IPS-18c (cell line): ENCODE measurements around the gene RIPK1.
"Not testable (repeated sequence)": the region's sequence is repeated elsewhere in the genome, so short reads cannot be mapped to it uniquely, and the experiment has no call there.

Source experiments
- H3K4me3 ChIP-seq: 2 replicates; pipeline ENCODE4 v1.7.0; 2013; ENCODE audit warnings: low read depth, mild to moderate bottlenecking, low read length, moderate library complexity; ENCODE audit not compliant: insufficient read depth
- H3K9me3 ChIP-seq: one replicate; pipeline ENCODE4 v1.6.1; 2013; ENCODE audit warnings: mild to moderate bottlenecking, low read length, moderate library complexity; ENCODE audit not compliant: control insufficient read depth, insufficient read depth

RIPK1 gene

DNA sequence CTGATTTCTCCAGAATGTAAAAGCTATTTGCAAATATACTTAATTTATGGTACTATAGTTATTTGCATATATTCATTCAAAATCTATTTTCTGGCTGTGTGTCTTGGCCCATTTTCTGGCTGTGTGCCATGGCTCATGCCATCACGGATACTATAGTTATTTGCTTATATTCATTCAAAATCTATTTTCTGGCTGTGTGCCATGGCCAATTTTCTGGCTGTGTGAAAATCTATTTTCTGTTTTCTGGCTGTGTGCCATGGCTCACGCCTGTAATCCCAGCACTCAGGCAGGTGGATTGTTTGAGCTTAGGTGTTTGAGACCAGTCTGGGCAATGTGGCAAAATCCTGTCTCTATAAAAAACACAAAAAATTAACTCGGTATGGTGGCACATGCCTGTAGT is 28.9 kb upstream of the RIPK1 start:
- H3K9me3 ChIP-seq, result no peaks in the 10 kb centered on the region
- no peak overlapping the region for H3K4me3 ChIP-seq

GRCh38 chr6:3041147-3041546 is 27.1 kb upstream of the RIPK1 start:
- H3K4me3 ChIP-seq, result no peak overlapping the region
- H3K9me3 ChIP-seq, result no peaks in the 10 kb centered on the region

DNA sequence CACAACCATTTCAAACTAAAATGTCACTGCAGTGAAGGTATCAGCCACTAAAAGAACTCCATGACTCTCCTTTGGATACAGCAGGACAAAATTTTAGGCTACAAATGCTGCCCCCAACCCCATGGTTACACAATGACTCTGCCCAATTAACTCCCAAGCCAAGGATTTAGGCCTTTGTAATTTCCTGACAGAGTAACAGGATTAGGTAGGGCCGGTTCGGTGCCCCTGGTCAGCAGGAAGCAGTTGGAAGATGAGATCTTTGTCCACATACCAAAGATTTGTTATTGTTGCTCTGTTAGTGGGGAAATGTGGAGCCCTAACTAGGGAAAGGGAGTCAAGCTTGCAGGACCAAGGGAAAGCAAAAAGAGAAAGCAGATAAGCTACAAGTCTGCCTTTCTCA is 26.7 kb upstream of the RIPK1 start:
- H3K9me3 ChIP-seq, result no peaks in the 10 kb centered on the region
- H3K4me3 ChIP-seq, result no peak overlapping the region

DNA sequence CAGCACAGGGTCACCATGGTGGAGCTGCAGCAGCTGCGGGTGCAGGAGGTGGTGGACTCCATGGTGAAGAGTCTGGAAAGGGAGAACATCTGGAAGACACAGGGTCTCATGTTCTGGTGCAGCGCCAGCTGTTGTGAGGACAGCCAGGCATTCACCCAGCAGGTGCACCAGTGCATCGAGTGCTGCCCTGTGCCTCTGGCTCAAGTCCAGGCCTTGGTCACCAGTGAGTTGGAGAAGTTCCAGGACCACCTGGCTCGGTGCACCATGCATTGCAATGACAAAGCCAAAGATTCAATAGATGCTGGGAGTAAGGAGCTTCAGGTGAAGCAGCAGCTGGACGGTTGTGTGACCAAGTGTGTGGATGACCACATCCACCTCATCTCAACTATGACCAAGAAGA is 22.9 kb upstream of the RIPK1 start:
- Histone ChIP-seq H3K9me3 (no peaks in the 10 kb centered on the region), H3K4me3 (no peak overlapping the region)

GRCh38 chr6:3045777-3046176 is 22.5 kb upstream of the RIPK1 start:
- H3K4me3 ChIP-seq, result no peak overlapping the region
- H3K9me3 ChIP-seq, result no peaks in the 10 kb centered on the region

DNA sequence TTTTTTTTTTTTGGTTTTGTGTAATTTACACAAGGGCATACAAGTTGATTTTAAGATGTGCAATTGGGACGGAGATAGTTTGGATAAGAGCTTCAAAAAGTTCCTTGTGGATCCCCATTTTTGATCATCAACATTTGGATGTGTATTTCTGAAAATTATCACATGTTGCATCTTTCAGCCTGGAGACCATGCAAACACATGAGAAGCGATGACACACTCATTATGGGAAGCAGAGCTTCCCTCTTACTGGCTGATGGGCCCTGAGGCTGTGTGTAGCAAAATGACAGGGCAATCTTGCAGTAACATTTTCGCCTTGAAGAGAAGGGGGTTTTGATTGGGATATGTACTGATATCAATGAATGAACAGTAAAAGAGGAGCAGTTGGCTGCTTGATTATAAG is 22.0 kb upstream of the RIPK1 start:
- Histone ChIP-seq H3K9me3 (no peaks in the 10 kb centered on the region), H3K4me3 (no peak overlapping the region)

DNA sequence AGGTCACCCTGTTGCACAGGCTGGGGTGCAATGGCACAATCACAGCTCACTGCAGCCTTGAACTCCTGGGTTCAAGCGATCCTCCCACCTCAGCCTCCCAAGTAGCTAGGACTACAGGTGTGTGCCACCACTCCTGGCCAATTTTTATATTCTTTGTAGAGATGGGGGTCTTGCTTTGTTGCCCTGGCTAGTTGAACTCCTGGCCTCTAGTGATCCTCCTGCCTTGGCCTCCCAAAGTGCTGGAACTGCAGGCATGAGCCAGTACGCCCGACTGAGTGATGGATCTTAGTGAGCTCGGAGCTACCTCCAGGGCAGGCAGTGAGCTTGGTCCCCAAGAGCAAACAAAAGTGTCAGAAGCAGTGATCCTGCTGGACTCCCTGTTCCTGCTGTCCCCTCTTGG is 20.3 kb upstream of the RIPK1 start:
- not testable (repeated sequence) for H3K4me3 ChIP-seq, H3K9me3 ChIP-seq

- Histone ChIP-seq H3K4me3 (peak overlapping the region; percentile 68), H3K9me3 (no peaks in the 10 kb centered on the region)
These were observed 15.6 kb upstream of the RIPK1 start for GRCh38 chr6:3052481-3053230.

DNA sequence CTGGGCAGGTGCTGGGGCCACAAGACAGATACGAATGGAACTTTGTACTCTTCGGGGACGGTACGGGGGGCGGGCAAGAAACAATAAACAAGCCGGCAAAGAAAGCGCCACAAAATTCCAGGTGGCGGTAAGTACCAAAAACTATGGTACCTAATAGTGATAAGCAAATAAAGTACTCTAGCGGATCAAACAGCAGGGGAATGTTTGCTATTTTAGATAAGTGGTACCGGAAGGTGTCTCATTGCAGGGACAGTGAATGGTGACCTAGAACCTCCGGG is 15.1 kb upstream of the RIPK1 start:
- peak overlapping the region; percentile 68 for H3K4me3 ChIP-seq
- no peaks in the 10 kb centered on the region for H3K9me3 ChIP-seq

- peak overlapping the region; percentile 68; the same call in 1 of the 2 replicates for H3K4me3 ChIP-seq
- H3K9me3 ChIP-seq, result not testable (repeated sequence)
These were observed 13.8 kb upstream of the RIPK1 start for GRCh38 chr6:3054229-3055157.

DNA sequence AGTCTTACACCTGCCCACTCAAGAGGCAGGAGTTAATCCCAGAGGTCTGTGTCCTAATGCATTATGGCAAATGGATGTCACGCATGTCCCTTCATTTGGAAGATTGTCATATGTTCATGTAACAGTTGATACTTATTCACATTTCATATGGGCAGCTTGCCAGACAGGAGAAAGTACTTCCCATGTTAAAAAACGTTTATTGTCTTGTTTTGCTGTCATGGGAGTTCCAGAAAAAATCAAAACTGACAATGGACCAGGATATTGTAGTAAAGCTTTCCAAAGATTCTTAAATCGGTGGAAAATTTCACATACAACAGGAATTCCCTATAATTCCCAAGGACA is 13.2 kb upstream of the RIPK1 start:
- H3K9me3 ChIP-seq, H3K4me3 ChIP-seq: not testable (repeated sequence)

- H3K9me3 ChIP-seq, result no peaks in the 10 kb centered on the region
- H3K4me3 ChIP-seq, result no peak overlapping the region
These were observed 11.1 kb upstream of the RIPK1 start for GRCh38 chr6:3057063-3057770.

DNA sequence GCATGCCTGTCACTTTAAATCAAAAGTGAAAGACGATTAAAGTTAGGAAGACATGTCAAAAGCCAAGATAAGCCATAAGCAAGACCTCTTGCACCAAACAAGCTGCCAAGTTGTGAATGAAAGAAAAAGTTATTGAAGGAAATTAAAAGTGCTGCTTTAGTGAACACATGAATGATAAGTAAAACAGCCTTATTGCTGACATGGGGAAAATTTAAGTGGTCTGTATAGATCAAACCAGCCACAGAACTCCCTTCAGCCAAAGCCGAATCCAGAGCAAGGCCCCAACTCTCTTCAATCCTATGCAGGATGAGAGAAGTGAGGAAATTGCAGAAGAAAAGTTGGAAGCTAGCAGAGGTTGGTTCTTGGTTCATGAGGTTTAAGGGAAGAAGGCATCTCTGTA is 9.3 kb upstream of the RIPK1 start:
- Histone ChIP-seq H3K4me3 (no peak overlapping the region), H3K9me3 (no peaks in the 10 kb centered on the region)

DNA sequence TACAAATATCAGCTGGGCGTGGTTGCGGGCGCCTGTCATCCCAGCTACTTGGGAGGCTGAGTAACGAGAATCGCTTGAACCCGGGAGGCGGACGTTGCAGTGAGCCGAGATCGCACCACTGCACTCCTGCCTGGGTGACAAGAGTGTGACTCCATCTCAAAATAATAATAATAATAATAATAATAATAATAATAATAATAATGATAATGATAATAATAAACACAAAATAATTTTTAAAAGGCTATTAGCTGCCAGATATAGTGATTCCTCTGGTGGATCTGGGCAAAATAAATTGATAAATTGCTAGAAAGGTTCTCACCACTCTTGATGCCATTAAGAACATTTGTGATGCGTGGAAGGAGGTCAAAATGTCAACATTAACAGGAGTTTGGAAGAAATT is 8.2 kb upstream of the RIPK1 start:
- not testable (repeated sequence) for H3K9me3 ChIP-seq, H3K4me3 ChIP-seq

- Histone ChIP-seq H3K9me3 (no peaks in the 10 kb centered on the region), H3K4me3 (no peak overlapping the region)
These were observed 6.8 kb upstream of the RIPK1 start for GRCh38 chr6:3061501-3061941.

DNA sequence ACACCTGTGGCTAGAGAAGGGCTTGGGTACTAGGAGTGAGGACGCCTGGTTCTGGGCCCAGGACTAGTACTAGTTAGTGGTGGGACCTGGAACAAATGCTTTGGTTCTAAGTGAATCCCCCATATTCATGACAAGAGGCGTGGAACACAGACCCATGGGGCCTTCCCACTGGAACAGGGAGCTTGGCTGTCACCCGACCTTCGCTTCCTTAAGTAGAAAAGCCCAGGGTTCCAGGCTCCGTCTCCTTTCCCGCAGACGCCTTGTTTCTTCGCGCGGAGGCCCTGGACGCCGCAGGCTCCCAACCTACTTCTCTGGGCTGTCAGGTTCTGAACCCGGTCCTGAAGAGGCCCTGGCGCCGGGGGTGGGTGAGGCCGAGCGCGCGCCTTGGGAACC is 5.0 kb upstream of the RIPK1 start:
- H3K9me3 ChIP-seq, result not testable (repeated sequence)
- peak overlapping the region; percentile 24; the same call in 1 of the 2 replicates for H3K4me3 ChIP-seq

GRCh38 chr6:3063733-3064700 is 4.3 kb upstream of the RIPK1 start:
- peaks cover 3% of the 10 kb centered on the region for H3K9me3 ChIP-seq
- H3K4me3 ChIP-seq, result peak overlapping the region; percentile 77
